DMS53 treated with DMSO at 0.1 percent for 48 hours (cell line): ENCODE data around the gene SPESP1.
"Not testable (repeated sequence)": the region's sequence is repeated elsewhere in the genome, so short reads cannot be mapped to it uniquely, and the experiment has no call there.

Experiments
- DNase-seq: peaks from one replicate; lab custom pipeline; 2025; ENCODE audit not compliant: unreplicated experiment; lab: John Stamatoyannopoulos, UW

The SPESP1 gene

GRCh38 chr15:68962465-68962864, 32.1 kb downstream of the SPESP1 start:
- no peak for DNase-seq

GRCh38 chr15:68963719-68964118, 33.4 kb downstream of the SPESP1 start:
- not testable (repeated sequence) for DNase-seq

GRCh38 chr15:68966996-68967395, 36.7 kb downstream of the SPESP1 start:
- no peak for DNase-seq

GRCh38 chr15:68967948-68968347, 37.6 kb downstream of the SPESP1 start:
- no peak for DNase-seq

- DNase-seq = no peak
Observed at GRCh38 chr15:68969298-68969697, 39.0 kb downstream of the SPESP1 start.

GRCh38 chr15:68972201-68973065, 42.1 kb downstream of the SPESP1 start:
- DNase-seq = no peak

GRCh38 chr15:68975651-68976160, 45.4 kb downstream of the SPESP1 start:
- DNase-seq = not testable (repeated sequence)

GRCh38 chr15:68977426-68977825, 47.1 kb downstream of the SPESP1 start:
- not testable (repeated sequence) for DNase-seq

GRCh38 chr15:68979006-68979405, 48.7 kb downstream of the SPESP1 start:
- DNase-seq = no peak

- DNase-seq = no peak
Observed at GRCh38 chr15:68979816-68980215, 49.5 kb downstream of the SPESP1 start.

- DNase-seq = no peak
Observed at GRCh38 chr15:68980786-68981185, 50.5 kb downstream of the SPESP1 start.

- no peak for DNase-seq
Observed at GRCh38 chr15:68981941-68982340, 51.6 kb downstream of the SPESP1 start.

GRCh38 chr15:68982976-68983563, 52.7 kb downstream of the SPESP1 start:
- DNase-seq = no peak

- no peak for DNase-seq
Observed at GRCh38 chr15:68983961-68984481, 53.7 kb downstream of the SPESP1 start.

GRCh38 chr15:68984586-68984985, 54.3 kb downstream of the SPESP1 start:
- DNase-seq = no peak

GRCh38 chr15:68985361-68985891, 55.1 kb downstream of the SPESP1 start:
- no peak for DNase-seq

- no peak for DNase-seq
Observed at GRCh38 chr15:68986322-68986721, 56.0 kb downstream of the SPESP1 start.

- no peak for DNase-seq
Observed at GRCh38 chr15:68987120-68987519, 56.8 kb downstream of the SPESP1 start.

GRCh38 chr15:68987676-68988075, 57.4 kb downstream of the SPESP1 start:
- DNase-seq = no peak

- no peak for DNase-seq
Observed at GRCh38 chr15:68989541-68990230, 59.4 kb downstream of the SPESP1 start.
